HG02885 (cell line): ENCODE results near the gene MDGA2.
"Not testable (repeated sequence)": the region's sequence is repeated elsewhere in the genome, so short reads cannot be mapped to it uniquely, and the experiment has no call there.

Experiments used
- ATAC-seq: cut with Tn5 transposase; IDR thresholded peaks from one replicate; pipeline ENCODE4 v1.9.1; 2021; ENCODE audit warnings: mild to moderate bottlenecking; ENCODE audit not compliant: unreplicated experiment, poor library complexity

The MDGA2 gene

GRCh38 chr14:47262801-47263200, 412.6 kb downstream of the MDGA2 start:
- no peak for ATAC-seq

GRCh38 chr14:47261350-47261749, 414.1 kb downstream of the MDGA2 start:
- ATAC-seq = no peak

- no peak for ATAC-seq
Observed at GRCh38 chr14:47259796-47260195, 415.6 kb downstream of the MDGA2 start.

- ATAC-seq = no peak
Observed at GRCh38 chr14:47257013-47257412, 418.4 kb downstream of the MDGA2 start.

GRCh38 chr14:47252802-47253201, 422.6 kb downstream of the MDGA2 start:
- no peak for ATAC-seq

- no peak for ATAC-seq
Observed at GRCh38 chr14:47246367-47246766, 429.0 kb downstream of the MDGA2 start.

- not testable (repeated sequence) for ATAC-seq
Observed at GRCh38 chr14:47242579-47242978, 432.8 kb downstream of the MDGA2 start.

GRCh38 chr14:47240748-47241437, 434.5 kb downstream of the MDGA2 start:
- no peak for ATAC-seq

- ATAC-seq = no peak
Observed at GRCh38 chr14:47235619-47236018, 439.8 kb downstream of the MDGA2 start.

GRCh38 chr14:47226877-47227520, 448.4 kb downstream of the MDGA2 start:
- ATAC-seq = no peak

- ATAC-seq = no peak
Observed at GRCh38 chr14:47223656-47224055, 451.7 kb downstream of the MDGA2 start.

- ATAC-seq = no peak
Observed at GRCh38 chr14:47220096-47220495, 455.3 kb downstream of the MDGA2 start.

GRCh38 chr14:47211263-47211662, 464.1 kb downstream of the MDGA2 start:
- no peak for ATAC-seq

- ATAC-seq = no peak
Observed at GRCh38 chr14:47210099-47210498, 465.3 kb downstream of the MDGA2 start.

GRCh38 chr14:47208434-47208833, 467.0 kb downstream of the MDGA2 start:
- no peak for ATAC-seq

- no peak for ATAC-seq
Observed at GRCh38 chr14:47207617-47208016, 467.8 kb downstream of the MDGA2 start.

- ATAC-seq = no peak
Observed at GRCh38 chr14:47200740-47201139, 474.7 kb downstream of the MDGA2 start.

- ATAC-seq = no peak
Observed at GRCh38 chr14:47195582-47195981, 479.8 kb downstream of the MDGA2 start.

- no peak for ATAC-seq
Observed at GRCh38 chr14:47194055-47194454, 481.4 kb downstream of the MDGA2 start.

- not testable (repeated sequence) for ATAC-seq
Observed at GRCh38 chr14:47192203-47192602, 483.2 kb downstream of the MDGA2 start.

GRCh38 chr14:47191700-47192099, 483.7 kb downstream of the MDGA2 start:
- no peak for ATAC-seq

GRCh38 chr14:47189911-47190484, 485.4 kb downstream of the MDGA2 start:
- no peak for ATAC-seq
